AG09319 (cell line): ENCODE measurements around the gene ERCC8.
A peak's percentile ranks its signal among the peaks of the same experiment; 100 is the strongest.

Source experiments
- DNase-seq: peaks from one replicate; pipeline ENCODE4 v3.0.0-alpha.2; 2010; ENCODE audit warnings: low read depth; ENCODE audit errors: extremely low read depth
- TF ChIP-seq, protein P1 (sequence below): IDR thresholded peaks from 2 replicates; pipeline ENCODE4 v1.5.1; 2011; ENCODE audit warnings: low read depth, mild to moderate bottlenecking, inconsistent platforms, low read length, moderate library complexity

The ERCC8 gene

DNA sequence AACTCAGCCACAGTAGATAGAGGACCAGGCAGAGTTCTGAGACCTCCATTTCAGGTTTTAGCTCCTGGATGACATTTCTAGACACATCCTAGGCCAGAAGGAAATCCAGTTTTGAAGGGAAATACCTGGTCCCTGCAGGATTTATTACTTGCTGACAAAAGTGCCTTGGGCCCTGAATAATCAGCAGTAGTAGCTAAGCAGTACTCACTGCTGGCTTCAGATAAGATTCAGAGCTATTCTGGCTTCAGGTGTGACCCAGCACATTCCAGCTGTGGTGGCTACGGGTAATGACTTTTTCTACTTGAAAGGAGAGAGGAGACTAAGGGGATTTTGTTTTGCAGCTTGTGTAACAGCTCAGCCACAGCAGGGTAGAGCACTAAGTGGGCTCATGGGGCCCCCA lies 34.1 kb upstream of the ERCC8 start:
- no peak for DNase-seq
- TF ChIP-seq, protein P1, sequence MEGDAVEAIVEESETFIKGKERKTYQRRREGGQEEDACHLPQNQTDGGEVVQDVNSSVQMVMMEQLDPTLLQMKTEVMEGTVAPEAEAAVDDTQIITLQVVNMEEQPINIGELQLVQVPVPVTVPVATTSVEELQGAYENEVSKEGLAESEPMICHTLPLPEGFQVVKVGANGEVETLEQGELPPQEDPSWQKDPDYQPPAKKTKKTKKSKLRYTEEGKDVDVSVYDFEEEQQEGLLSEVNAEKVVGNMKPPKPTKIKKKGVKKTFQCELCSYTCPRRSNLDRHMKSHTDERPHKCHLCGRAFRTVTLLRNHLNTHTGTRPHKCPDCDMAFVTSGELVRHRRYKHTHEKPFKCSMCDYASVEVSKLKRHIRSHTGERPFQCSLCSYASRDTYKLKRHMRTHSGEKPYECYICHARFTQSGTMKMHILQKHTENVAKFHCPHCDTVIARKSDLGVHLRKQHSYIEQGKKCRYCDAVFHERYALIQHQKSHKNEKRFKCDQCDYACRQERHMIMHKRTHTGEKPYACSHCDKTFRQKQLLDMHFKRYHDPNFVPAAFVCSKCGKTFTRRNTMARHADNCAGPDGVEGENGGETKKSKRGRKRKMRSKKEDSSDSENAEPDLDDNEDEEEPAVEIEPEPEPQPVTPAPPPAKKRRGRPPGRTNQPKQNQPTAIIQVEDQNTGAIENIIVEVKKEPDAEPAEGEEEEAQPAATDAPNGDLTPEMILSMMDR: no peak

DNA sequence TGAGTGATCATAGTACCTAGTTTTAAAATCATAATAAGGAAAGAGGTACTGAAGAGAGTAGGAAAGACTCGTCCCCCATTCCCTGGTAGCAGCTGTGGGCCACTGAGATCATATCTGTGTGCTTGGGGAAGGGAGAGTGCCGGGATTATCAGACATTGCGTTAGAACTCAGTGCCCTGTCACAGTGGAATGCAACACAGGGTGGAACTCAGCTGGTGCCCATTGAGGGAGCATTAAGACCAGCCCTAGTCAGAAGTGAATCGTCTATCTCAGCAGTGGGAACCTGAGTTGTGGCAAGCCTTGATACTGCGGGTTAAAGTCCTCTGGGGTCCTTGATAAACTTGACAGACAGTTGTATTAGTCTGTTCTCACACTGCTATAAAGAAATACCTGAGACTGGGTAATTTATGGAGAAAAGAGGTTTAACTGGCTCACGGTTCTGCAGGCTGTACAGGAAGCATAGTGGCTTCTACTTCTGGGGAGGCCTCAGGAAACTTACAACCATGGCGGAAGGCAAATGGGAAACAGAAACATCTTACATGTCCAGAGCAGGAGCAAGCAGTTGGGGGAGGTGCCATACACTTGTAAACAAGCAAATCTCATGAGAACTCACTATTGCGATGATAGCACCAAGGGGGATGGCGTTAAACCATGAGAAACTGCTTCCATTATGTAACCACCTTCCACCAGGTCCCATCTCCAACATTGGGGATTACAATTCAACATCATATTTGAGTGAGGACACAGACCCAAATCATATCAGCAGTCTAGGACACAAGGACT lies 33.3 kb upstream of the ERCC8 start:
- TF ChIP-seq, protein P1: no peak
- no peak for DNase-seq

DNA sequence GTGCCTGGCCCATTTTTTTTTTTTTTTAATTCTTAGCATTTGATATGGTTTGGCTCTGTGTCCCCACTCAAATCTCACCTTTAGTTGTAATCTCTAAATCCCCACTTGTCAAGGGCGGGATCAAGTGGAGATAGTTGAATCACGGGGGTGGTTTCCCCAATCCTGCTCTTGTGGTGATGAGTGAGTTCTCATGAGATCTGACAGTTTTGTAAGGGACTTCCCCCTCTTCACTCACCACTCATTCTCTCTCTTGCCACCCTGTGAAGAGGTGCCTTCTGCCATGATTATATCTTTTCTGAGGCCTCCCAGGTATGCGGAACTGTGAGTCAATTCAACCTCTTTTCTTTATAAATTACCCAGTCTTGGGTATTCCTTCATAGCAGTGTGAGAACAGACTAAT lies 27.4 kb upstream of the ERCC8 start:
- no peak for DNase-seq
- TF ChIP-seq, protein P1: no peak

DNA sequence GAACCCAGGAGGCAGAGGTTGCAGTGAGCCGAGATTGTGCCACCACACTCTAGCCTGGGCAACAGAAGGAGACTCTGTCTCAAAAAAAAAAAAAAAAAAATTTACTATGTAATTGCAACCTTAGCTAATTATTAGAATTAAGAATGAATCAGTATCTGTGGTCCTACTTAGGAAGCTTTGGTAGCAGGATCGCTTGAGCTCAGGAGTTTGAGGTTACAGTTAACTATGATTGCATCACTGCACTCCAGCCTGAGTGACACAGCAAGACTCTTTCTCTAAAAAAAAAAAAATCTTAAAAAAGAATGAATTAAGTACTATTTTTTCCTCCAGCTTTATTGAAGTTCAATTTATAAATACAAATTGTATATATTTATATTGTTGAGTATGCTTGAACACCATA lies 16.8 kb upstream of the ERCC8 start:
- DNase-seq: peak; percentile 23
- TF ChIP-seq, protein P1: no peak

DNA sequence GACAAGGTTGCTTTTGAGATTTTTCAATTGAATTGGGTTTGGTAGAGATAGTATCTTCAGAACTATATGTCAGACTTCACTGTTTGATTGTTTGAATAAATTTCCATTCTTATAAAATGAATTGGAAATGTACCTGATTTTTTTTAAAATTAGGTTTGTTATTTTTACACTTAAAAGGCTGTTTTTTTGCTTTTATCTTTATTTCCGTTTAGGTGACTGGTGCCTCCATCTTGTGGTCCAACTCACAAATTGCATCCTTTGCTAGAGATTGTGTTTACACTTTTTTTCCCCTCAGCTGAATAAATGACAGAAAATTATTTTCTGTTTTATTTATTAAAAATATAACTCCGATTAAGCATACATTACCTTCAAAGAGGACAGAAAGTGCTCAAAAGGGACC lies 15.7 kb upstream of the ERCC8 start:
- no peak for DNase-seq
- TF ChIP-seq, protein P1: peak; percentile 59

DNA sequence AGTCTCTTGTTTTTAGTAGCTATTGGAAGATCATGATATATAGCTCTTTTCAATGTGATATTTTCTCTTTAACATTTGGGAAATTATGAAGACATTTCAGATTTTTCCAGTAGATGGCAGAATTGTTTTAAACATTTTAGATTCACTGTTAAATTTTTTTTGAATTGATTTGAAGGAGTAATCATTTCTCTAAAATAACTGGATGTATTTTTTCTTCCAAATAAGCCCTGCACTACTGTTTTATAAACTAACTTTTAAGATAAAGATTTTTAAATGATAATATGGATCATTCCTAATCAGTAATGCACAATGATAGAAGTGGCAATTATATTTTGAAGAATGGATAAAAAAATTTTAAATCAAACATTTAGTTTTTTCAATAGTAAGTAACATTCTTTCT lies 14.3 kb upstream of the ERCC8 start:
- DNase-seq: no peak
- TF ChIP-seq, protein P1: peak; percentile 17

DNA sequence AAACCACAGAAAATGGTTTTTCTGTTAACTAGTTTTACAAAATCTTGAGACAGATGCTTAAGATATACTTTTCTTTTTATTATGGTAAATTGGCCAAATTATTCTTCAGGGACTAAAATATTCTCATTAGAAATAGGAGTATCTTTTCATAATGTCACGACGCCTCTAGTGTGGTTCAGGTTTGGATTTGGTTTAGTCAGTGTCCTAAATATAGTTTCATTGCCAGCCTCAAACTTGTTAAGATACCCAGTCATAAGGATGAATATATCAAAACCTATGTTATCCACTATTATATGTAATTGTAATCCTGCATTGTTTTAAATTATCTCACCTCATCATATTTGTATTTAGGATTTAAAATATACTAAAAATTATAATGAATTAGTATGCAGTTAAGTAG lies 13.8 kb upstream of the ERCC8 start:
- TF ChIP-seq, protein P1: no peak

More for the DNA sequence above, 13.8 kb upstream of the ERCC8 start:
- DNase-seq: no peak
